GM13976 (cell line): ENCODE data around the gene STXBP6.

Source experiments
- DNase-seq: peaks from one replicate; pipeline ENCODE4 v3.0.0; 2012; ENCODE audit warnings: low spot score
- CTCF ChIP-seq: IDR thresholded peaks from 2 replicates; pipeline ENCODE4 v1.5.1; 2012; ENCODE audit warnings: borderline replicate concordance, mild to moderate bottlenecking; ENCODE audit not compliant: insufficient read depth; ENCODE audit errors: extremely low read depth, missing control alignments, control extremely low read depth
- in situ Hi-C: fragments of 300-500 bp; cut with MboI; formaldehyde crosslinking; loops from one replicate; pipeline ENCODE4 v1.12.0; 2022; ENCODE audit warnings: low sequenced_read_pairs, mixed read lengths, inconsistent platforms; ENCODE audit not compliant: unreplicated experiment

STXBP6 gene

GRCh38 chr14:25048170-25049016, 1.6 kb downstream of the STXBP6 start:
- in situ Hi-C loops = no loop called here
- TF ChIP-seq CTCF = no peak
- no peak for DNase-seq

DNA sequence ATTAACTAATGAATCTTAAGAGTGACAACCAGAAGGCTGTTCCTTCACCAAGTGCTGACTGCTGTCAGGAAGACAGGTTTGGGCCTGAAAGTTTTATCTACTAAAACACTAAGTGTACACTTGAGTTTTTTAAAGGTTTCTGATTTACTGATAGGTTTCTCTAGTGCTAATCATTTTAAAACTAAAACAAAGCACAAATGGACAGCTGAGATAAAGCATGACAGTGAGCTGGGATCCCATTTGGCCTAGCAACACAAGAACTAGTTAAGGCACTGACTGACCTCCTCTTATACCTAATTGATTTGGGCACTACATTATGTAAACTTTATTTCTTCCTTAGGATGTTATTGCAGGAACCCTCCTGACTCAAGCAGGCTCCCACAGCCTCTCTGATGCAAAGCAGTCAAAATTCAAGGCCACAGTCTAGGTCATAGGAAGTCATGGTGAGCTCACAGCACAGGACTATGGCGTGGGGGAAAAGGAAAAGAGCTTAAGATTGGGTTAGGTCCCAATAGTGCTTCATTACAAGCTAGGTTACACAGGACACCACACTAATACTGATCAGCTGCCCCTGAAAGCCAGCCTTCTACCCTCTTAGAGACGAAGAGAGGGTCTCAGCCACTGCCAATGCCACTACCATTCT, 3.5 kb downstream of the STXBP6 start:
- in situ Hi-C loops = no loop called here
- no peak for TF ChIP-seq CTCF
- DNase-seq = no peak

DNA sequence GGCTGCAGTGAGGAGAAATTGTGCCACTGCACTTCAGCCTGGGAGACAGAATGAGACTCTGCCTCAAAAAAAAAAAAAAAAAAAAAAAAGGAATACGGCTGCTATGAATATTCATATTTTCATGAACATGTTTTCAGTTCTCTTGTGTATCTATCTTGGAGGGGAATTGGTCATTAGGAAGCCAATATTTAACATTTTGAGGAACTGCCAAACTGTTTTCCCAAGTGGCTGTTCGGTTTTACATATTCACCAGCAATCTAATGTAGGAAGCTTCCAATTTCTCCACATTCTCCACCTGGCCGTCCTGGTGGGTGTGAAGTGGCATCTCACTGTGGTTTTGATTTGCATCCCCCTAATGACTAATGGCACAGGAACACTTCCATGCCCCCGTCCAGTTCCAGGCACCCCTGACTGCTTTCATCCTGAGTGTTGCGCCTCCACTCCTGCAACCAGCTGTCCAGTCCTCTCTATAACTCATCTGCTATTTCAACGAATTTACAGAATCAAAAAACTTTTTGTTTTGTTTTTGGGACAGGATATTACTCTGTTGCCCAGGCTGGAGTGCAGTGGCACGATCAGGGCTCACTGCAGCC, 5.7 kb downstream of the STXBP6 start:
- TF ChIP-seq CTCF = no peak
- no peak for DNase-seq
- in situ Hi-C loops = no loop called here

DNA sequence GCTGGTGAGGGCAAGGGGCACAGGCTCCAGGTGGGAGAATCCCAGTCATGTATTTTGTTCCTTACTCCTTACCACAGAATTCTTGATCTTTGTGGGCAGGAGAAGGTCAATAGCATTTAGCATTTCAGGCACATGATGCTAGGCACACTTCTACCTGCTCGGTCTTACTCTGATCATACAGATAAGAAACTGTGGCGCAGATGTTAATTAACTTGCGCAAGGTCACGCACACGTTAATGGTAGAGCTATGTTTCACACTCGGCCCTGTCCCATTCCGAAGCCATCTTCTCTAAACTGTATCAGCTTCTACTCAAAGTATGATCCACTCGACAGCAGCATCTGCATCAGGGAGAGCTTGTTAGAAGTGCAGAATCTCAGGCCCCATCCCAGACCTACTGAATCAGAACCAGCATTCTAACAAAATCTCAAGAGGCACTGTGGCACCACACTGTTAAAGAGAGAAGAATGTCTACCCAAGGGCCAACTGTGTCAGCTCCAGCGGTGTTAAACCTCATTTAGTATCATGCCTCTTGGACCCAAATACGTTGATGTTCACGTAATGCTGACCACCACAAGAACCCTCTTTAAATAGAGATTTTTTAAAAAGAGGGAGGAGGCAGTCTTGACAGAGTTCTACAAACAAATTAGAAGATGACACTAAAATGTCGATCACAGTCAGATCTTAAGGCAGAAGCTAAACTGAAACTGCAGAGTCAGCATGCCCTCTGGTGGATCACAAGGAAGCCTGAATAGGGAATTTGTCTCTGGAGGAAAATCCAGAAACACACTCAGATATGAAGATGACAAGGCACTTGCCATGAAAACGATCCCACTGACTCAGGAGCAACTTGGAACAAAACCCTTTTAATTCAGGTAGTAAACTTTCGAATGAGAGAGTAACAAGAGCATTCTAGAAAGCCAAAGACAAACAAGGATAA, 7.3 kb downstream of the STXBP6 start:
- TF ChIP-seq CTCF = no peak
- DNase-seq = no peak
- in situ Hi-C loops = no loop called here

GRCh38 chr14:25041898-25042297, 8.0 kb downstream of the STXBP6 start:
- no peak for DNase-seq
- in situ Hi-C loops = no loop called here
- TF ChIP-seq CTCF = no peak

GRCh38 chr14:25041484-25041883, 8.5 kb downstream of the STXBP6 start:
- no peak for DNase-seq
- in situ Hi-C loops = no loop called here
- no peak for TF ChIP-seq CTCF
